WTC11 (cell line): ENCODE results near the gene TMEM141.
"Not testable (repeated sequence)": the region's sequence is repeated elsewhere in the genome, so short reads cannot be mapped to it uniquely, and the experiment has no call there.

Experiments
- CREM ChIP-seq: sonication (generic); formaldehyde crosslinking; IDR thresholded peaks from 2 replicates; pipeline ENCODE4 v1.8.1; 2022; ENCODE audit warnings: mild to moderate bottlenecking, missing genetic modification reagents, moderate library complexity
- GABPB1 ChIP-seq: sonication (generic); formaldehyde crosslinking; IDR thresholded peaks from 2 replicates; pipeline ENCODE4 v1.8.1; 2023; ENCODE audit warnings: mild to moderate bottlenecking, missing genetic modification reagents
- GTF2I ChIP-seq: fragments of 250-450 bp; sonication (Bioruptor Pico); conservative IDR thresholded peaks from 2 replicates; pipeline ENCODE4 v1.4.0; 2021; ENCODE audit warnings: mild to moderate bottlenecking
- IRF2 ChIP-seq: sonication (generic); formaldehyde crosslinking; IDR thresholded peaks from 2 replicates; pipeline ENCODE4 v1.8.0; 2022; ENCODE audit warnings: low read depth, missing genetic modification reagents, borderline replicate concordance
- SMAD3 ChIP-seq: sonication (generic); formaldehyde crosslinking; IDR thresholded peaks from 2 replicates; pipeline ENCODE4 v1.8.0; 2022; ENCODE audit warnings: missing genetic modification reagents, mild to moderate bottlenecking, borderline replicate concordance
- TF ChIP-seq, protein P1 (sequence below): sonication (generic); formaldehyde crosslinking; IDR thresholded peaks from 2 replicates; pipeline ENCODE4 v1.8.0; 2022; ENCODE audit warnings: mild to moderate bottlenecking, missing genetic modification reagents
- TF ChIP-seq, protein P2 (sequence below): fragments of 200-600 bp; IDR thresholded peaks from 2 replicates; pipeline ENCODE4 v1.8.0; 2022; ENCODE audit warnings: antibody characterized with exemption
- TF ChIP-seq, protein P3 (sequence below): sonication (generic); formaldehyde crosslinking; IDR thresholded peaks from 2 replicates; pipeline ENCODE4 v1.8.0; 2022; ENCODE audit warnings: mild to moderate bottlenecking, missing genetic modification reagents
- TF ChIP-seq, protein P4 (sequence below): sonication (generic); formaldehyde crosslinking; conservative IDR thresholded peaks from 2 replicates; pipeline ENCODE4 v1.8.1; 2022; ENCODE audit warnings: mild to moderate bottlenecking, missing genetic modification reagents
- TF ChIP-seq, protein P5 (sequence below): sonication (generic); formaldehyde crosslinking; IDR thresholded peaks from 2 replicates; pipeline ENCODE4 v1.8.0; 2023; ENCODE audit warnings: missing genetic modification reagents
- TF ChIP-seq, protein P6 (sequence below): sonication (generic); formaldehyde crosslinking; IDR thresholded peaks from 2 replicates; pipeline ENCODE4 v1.8.0; 2022; ENCODE audit warnings: mild to moderate bottlenecking, missing genetic modification reagents
- TF ChIP-seq, protein P7 (sequence below): sonication (generic); formaldehyde crosslinking; IDR thresholded peaks from 2 replicates; pipeline ENCODE4 v1.8.0; 2023; ENCODE audit warnings: mild to moderate bottlenecking, missing genetic modification reagents

DNA sequence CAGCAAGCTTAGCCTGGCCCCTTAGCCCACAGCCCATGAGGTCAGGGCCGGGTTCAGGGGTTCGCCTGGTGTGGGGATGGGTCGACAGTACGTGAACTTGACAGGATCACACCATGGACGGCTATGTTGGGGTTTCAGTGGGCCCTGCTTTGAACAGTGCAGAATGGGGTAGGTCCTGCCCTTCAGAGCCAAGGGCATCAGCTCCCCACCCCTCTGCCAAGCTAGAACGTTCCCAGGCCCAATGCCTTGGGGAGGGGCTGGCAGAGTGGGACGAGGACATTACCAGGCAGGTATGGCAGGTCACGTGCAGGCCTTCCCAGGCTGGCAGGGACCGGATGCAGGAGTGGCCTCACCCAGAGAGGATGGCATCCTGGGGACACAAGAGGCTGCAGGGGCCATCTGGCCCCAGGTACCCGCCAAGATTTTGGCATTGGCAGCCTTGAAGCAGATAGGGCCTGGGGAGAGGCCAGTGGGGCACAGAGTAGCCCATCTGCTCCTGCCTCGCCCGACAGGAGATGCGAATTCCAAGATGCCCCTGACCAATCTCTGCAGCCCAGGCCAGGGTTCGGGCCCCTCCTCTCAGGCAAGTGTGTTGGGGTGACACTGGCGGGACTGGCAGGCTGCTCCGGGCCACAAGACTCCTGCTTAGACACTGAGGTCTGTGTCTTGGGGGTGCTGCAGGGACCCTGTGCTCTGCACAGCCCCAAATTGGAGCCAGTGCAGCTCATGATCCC is 50.7 kb downstream of the TMEM141 start:
- not testable (repeated sequence) for TF ChIP-seq GABPB1 (CRISPR knock-in tag); SMAD3 (CRISPR knock-in tag); GTF2I (CRISPR knock-in tag); IRF2; CREM
- TF ChIP-seq, protein P1, sequence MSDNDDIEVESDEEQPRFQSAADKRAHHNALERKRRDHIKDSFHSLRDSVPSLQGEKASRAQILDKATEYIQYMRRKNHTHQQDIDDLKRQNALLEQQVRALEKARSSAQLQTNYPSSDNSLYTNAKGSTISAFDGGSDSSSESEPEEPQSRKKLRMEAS (CRISPR knock-in tag): not testable (repeated sequence)
- TF ChIP-seq, protein P2, sequence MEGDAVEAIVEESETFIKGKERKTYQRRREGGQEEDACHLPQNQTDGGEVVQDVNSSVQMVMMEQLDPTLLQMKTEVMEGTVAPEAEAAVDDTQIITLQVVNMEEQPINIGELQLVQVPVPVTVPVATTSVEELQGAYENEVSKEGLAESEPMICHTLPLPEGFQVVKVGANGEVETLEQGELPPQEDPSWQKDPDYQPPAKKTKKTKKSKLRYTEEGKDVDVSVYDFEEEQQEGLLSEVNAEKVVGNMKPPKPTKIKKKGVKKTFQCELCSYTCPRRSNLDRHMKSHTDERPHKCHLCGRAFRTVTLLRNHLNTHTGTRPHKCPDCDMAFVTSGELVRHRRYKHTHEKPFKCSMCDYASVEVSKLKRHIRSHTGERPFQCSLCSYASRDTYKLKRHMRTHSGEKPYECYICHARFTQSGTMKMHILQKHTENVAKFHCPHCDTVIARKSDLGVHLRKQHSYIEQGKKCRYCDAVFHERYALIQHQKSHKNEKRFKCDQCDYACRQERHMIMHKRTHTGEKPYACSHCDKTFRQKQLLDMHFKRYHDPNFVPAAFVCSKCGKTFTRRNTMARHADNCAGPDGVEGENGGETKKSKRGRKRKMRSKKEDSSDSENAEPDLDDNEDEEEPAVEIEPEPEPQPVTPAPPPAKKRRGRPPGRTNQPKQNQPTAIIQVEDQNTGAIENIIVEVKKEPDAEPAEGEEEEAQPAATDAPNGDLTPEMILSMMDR: not testable (repeated sequence)
- TF ChIP-seq, protein P3, sequence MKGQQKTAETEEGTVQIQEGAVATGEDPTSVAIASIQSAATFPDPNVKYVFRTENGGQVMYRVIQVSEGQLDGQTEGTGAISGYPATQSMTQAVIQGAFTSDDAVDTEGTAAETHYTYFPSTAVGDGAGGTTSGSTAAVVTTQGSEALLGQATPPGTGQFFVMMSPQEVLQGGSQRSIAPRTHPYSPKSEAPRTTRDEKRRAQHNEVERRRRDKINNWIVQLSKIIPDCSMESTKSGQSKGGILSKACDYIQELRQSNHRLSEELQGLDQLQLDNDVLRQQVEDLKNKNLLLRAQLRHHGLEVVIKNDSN (CRISPR knock-in tag): not testable (repeated sequence)
- TF ChIP-seq, protein P4, sequence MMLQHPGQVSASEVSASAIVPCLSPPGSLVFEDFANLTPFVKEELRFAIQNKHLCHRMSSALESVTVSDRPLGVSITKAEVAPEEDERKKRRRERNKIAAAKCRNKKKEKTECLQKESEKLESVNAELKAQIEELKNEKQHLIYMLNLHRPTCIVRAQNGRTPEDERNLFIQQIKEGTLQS (CRISPR knock-in tag): not testable (repeated sequence)
- TF ChIP-seq, protein P5, sequence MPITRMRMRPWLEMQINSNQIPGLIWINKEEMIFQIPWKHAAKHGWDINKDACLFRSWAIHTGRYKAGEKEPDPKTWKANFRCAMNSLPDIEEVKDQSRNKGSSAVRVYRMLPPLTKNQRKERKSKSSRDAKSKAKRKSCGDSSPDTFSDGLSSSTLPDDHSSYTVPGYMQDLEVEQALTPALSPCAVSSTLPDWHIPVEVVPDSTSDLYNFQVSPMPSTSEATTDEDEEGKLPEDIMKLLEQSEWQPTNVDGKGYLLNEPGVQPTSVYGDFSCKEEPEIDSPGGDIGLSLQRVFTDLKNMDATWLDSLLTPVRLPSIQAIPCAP (CRISPR knock-in tag): not testable (repeated sequence)
- TF ChIP-seq, protein P6, sequence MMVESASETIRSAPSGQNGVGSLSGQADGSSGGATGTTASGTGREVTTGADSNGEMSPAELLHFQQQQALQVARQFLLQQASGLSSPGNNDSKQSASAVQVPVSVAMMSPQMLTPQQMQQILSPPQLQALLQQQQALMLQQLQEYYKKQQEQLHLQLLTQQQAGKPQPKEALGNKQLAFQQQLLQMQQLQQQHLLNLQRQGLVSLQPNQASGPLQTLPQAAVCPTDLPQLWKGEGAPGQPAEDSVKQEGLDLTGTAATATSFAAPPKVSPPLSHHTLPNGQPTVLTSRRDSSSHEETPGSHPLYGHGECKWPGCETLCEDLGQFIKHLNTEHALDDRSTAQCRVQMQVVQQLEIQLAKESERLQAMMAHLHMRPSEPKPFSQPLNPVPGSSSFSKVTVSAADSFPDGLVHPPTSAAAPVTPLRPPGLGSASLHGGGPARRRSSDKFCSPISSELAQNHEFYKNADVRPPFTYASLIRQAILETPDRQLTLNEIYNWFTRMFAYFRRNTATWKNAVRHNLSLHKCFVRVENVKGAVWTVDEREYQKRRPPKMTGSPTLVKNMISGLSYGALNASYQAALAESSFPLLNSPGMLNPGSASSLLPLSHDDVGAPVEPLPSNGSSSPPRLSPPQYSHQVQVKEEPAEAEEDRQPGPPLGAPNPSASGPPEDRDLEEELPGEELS (CRISPR knock-in tag): not testable (repeated sequence)
- TF ChIP-seq, protein P7, sequence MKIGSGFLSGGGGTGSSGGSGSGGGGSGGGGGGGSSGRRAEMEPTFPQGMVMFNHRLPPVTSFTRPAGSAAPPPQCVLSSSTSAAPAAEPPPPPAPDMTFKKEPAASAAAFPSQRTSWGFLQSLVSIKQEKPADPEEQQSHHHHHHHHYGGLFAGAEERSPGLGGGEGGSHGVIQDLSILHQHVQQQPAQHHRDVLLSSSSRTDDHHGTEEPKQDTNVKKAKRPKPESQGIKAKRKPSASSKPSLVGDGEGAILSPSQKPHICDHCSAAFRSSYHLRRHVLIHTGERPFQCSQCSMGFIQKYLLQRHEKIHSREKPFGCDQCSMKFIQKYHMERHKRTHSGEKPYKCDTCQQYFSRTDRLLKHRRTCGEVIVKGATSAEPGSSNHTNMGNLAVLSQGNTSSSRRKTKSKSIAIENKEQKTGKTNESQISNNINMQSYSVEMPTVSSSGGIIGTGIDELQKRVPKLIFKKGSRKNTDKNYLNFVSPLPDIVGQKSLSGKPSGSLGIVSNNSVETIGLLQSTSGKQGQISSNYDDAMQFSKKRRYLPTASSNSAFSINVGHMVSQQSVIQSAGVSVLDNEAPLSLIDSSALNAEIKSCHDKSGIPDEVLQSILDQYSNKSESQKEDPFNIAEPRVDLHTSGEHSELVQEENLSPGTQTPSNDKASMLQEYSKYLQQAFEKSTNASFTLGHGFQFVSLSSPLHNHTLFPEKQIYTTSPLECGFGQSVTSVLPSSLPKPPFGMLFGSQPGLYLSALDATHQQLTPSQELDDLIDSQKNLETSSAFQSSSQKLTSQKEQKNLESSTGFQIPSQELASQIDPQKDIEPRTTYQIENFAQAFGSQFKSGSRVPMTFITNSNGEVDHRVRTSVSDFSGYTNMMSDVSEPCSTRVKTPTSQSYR (CRISPR knock-in tag): not testable (repeated sequence)
